Caco-2 (cell line): Measurements from ENCODE around the gene BRSK2. TPM values are rescaled to one million over a fixed set of nuclear protein-coding genes. Genes with fewer than 3 reads are reported as not detected.

Source experiments
- BruUV-seq: library from RNA; stranded (reverse); fragments of 400-500 nt; replicated peaks from 2 replicates; lab custom pipeline; 2021; lab: Mats Ljungman, UMichigan
- CTCF ChIA-PET: fragments of 300-600 bp; sonication (Branson Sonifier 250); formaldehyde crosslinking; loops from one replicate; lab custom pipeline; 2022; ENCODE audit warnings: antibody characterized with exemption; lab: Charles Lee
- POLR2A ChIA-PET: fragments of 300-600 bp; sonication (Branson Sonifier 250); formaldehyde crosslinking; loops from one replicate; lab custom pipeline; 2022; ENCODE audit warnings: antibody characterized with exemption; lab: Charles Lee
- DNase-seq, 2 experiments: peaks; one replicate each; pipeline versions ENCODE4 v3.0.0 to v3.0.0-alpha.2; 2020 to 2022
- H3K27me3 ChIP-seq: replicated peaks from 2 replicates; pipeline ENCODE4 v1.6.0; 2011; ENCODE audit warnings: low read length; ENCODE audit not compliant: control insufficient read depth, insufficient read depth
- H3K36me3 ChIP-seq: 2 replicates; pipeline ENCODE4 v1.5.1; 2011; ENCODE audit warnings: low read length; ENCODE audit not compliant: control insufficient read depth, insufficient read depth
- H3K4me1 ChIP-seq: fragments of 250-450 bp; sonication (Bioruptor Pico); 2 replicates; pipeline ENCODE4 v1.5.1; 2020; ENCODE audit warnings: mild to moderate bottlenecking
- H3K4me3 ChIP-seq: 2 replicates; pipeline ENCODE4 v1.5.1; 2011; ENCODE audit warnings: low read depth, mild to moderate bottlenecking, control low read depth, low read length
- H3K9me3 ChIP-seq: fragments of 250-450 bp; sonication (Bioruptor Pico); 2 replicates; pipeline ENCODE4 v1.5.1; 2020; ENCODE audit warnings: mild to moderate bottlenecking, moderate library complexity
- H3K27ac Mint-ChIP-seq: one replicate; pipeline ENCODE4 v1.8.0; 2022; ENCODE audit warnings: mixed read lengths; ENCODE audit not compliant: unreplicated experiment
- H3K27me3 Mint-ChIP-seq: one replicate; pipeline ENCODE4 v1.8.0; 2022; ENCODE audit warnings: mixed read lengths; ENCODE audit not compliant: insufficient read depth, unreplicated experiment
- H3K36me3 Mint-ChIP-seq: one replicate; pipeline ENCODE4 v1.8.0; 2022; ENCODE audit warnings: mild to moderate bottlenecking, mixed read lengths; ENCODE audit not compliant: insufficient read depth, unreplicated experiment
- H3K4me1 Mint-ChIP-seq: one replicate; pipeline ENCODE4 v1.8.0; 2022; ENCODE audit warnings: low read depth, mixed read lengths; ENCODE audit not compliant: unreplicated experiment
- H3K4me3 Mint-ChIP-seq: one replicate; pipeline ENCODE4 v1.8.0; 2022; ENCODE audit warnings: mild to moderate bottlenecking, moderate library complexity, mixed read lengths; ENCODE audit not compliant: unreplicated experiment
- H3K9me3 Mint-ChIP-seq: one replicate; pipeline ENCODE4 v1.8.0; 2022; ENCODE audit warnings: mixed read lengths; ENCODE audit not compliant: unreplicated experiment
- CTCF ChIP-seq, 2 experiments: fragments of 200-600 bp in 1 of 2; IDR thresholded peaks; 1 replicate in 1 of 2; 2 replicates in 1 of 2; pipeline versions ENCODE4 v1.5.1 to v1.8.0; 2011 to 2022; ENCODE audit warnings: antibody characterized with exemption in 1 of 2, control low read depth in 1 of 2, inconsistent platforms in 1 of 2, low read depth in 1 of 2, low read length in 1 of 2, mild to moderate bottlenecking in 1 of 2, moderate library complexity in 1 of 2; ENCODE audit not compliant: insufficient read depth in 1 of 2, severe bottlenecking in 1 of 2, unreplicated experiment in 1 of 2
- intact Hi-C: fragments of 100-400 bp; cut with micrococcal nuclease; formaldehyde crosslinking; loops from one replicate; pipeline ENCODE4 v1.10.0; 2022; ENCODE audit not compliant: unreplicated experiment
- total RNA-seq: library from RNA; stranded (reverse); gene quantifications from 2 replicates; pipeline ENCODE4 v1.2.3, GENCODE V29; 2022

BRSK2 gene
- total RNA-seq, 1 experiment from 2014 or later = 32.8 TPM

- H3K27me3 ChIP-seq = no peaks in the 10 kb centered on the region
- H3K4me3 ChIP-seq = no peak overlapping the region
- H3K9me3 ChIP-seq = no peaks in the 10 kb centered on the region
- no peaks in the 10 kb centered on the region for H3K27me3 Mint-ChIP-seq
- no peak overlapping the region for H3K27ac Mint-ChIP-seq
- no peaks in the 10 kb centered on the region for H3K4me1 Mint-ChIP-seq
- BruUV-seq = no TSS peak
- peaks cover 11% of the 10 kb centered on the region for H3K36me3 Mint-ChIP-seq
- ChIA-PET POLR2A (interaction anchor here (0.5 kb wide), 2 partner anchors 40 to 976 kb away, joined by 3 read pairs; no protein-coding TSS in a partner anchor), CTCF (no interaction called here)
- DNase-seq = no peak
- H3K4me3 Mint-ChIP-seq = no peak overlapping the region
- H3K9me3 Mint-ChIP-seq = no peaks in the 10 kb centered on the region
- TF ChIP-seq CTCF (IDR thresholded peaks at IDR 0.05; ENCODE audit: insufficient read depth in 1 of 2, low read depth in 1 of 2, low read length in 1 of 2, severe bottlenecking in 1 of 2, unreplicated experiment in 1 of 2) = no peak
- intact Hi-C loops = no loop called here
- no peaks in the 10 kb centered on the region for H3K4me1 ChIP-seq
- H3K36me3 ChIP-seq = no peaks in the 10 kb centered on the region
These were observed 12.8 kb downstream of the BRSK2 start for GRCh38 chr11:1402355-1403077.

GRCh38 chr11:1403078-1403620 is 13.4 kb downstream of the BRSK2 start:
- H3K36me3 ChIP-seq = no peaks in the 10 kb centered on the region
- no peaks in the 10 kb centered on the region for H3K9me3 ChIP-seq
- intact Hi-C loops = no loop called here
- H3K36me3 Mint-ChIP-seq = peaks cover 11% of the 10 kb centered on the region
- BruUV-seq = no TSS peak
- no peak overlapping the region for H3K4me3 Mint-ChIP-seq
- H3K27ac Mint-ChIP-seq = no peak overlapping the region
- no peaks in the 10 kb centered on the region for H3K4me1 Mint-ChIP-seq
- DNase-seq = no peak
- H3K4me1 ChIP-seq = no peaks in the 10 kb centered on the region
- no peaks in the 10 kb centered on the region for H3K27me3 ChIP-seq
- CTCF ChIA-PET = no interaction called here
- H3K4me3 ChIP-seq = no peak overlapping the region
- no peaks in the 10 kb centered on the region for H3K27me3 Mint-ChIP-seq
- H3K9me3 Mint-ChIP-seq = no peaks in the 10 kb centered on the region
- POLR2A ChIA-PET = interaction anchor here (0.5 kb wide), 1 partner anchor 975 kb away, joined by 3 read pairs; no protein-coding TSS in a partner anchor
- TF ChIP-seq CTCF (IDR thresholded peaks at IDR 0.05; ENCODE audit: insufficient read depth in 1 of 2, low read depth in 1 of 2, low read length in 1 of 2, severe bottlenecking in 1 of 2, unreplicated experiment in 1 of 2) = no peak

GRCh38 chr11:1403721-1404460 is 14.2 kb downstream of the BRSK2 start:
- BruUV-seq = no TSS peak
- Mint-ChIP-seq H3K27ac (no peak overlapping the region), H3K9me3 (no peaks in the 10 kb centered on the region), H3K36me3 (peaks cover 14% of the 10 kb centered on the region), H3K4me3 (no peak overlapping the region), H3K27me3 (no peaks in the 10 kb centered on the region), H3K4me1 (no peaks in the 10 kb centered on the region)
- ChIA-PET CTCF (no interaction called here), POLR2A (no interaction called here)
- DNase-seq = no peak
- no peaks in the 10 kb centered on the region; the same call in 1 of the 2 replicates for H3K27me3 ChIP-seq
- H3K4me3 ChIP-seq = no peak overlapping the region
- no peak for TF ChIP-seq CTCF (IDR thresholded peaks at IDR 0.05; ENCODE audit: insufficient read depth in 1 of 2, low read depth in 1 of 2, low read length in 1 of 2, severe bottlenecking in 1 of 2, unreplicated experiment in 1 of 2)
- intact Hi-C loops = no loop called here
- no peaks in the 10 kb centered on the region for H3K36me3 ChIP-seq
- H3K9me3 ChIP-seq = no peaks in the 10 kb centered on the region
- H3K4me1 ChIP-seq = no peaks in the 10 kb centered on the region
